CD4-positive, alpha-beta T cell treated with Interleukin-12 subunit alpha and Interleukin-12 subunit beta, for 1 hour (primary cell): Measurements from ENCODE around the gene PIR.
A peak's percentile ranks its signal among the peaks of the same experiment; 100 is the strongest.

Experiments used
- DNase-seq: peaks from one replicate; pipeline ENCODE4 v3.0.0-alpha.2; 2020

Gene PIR

DNA sequence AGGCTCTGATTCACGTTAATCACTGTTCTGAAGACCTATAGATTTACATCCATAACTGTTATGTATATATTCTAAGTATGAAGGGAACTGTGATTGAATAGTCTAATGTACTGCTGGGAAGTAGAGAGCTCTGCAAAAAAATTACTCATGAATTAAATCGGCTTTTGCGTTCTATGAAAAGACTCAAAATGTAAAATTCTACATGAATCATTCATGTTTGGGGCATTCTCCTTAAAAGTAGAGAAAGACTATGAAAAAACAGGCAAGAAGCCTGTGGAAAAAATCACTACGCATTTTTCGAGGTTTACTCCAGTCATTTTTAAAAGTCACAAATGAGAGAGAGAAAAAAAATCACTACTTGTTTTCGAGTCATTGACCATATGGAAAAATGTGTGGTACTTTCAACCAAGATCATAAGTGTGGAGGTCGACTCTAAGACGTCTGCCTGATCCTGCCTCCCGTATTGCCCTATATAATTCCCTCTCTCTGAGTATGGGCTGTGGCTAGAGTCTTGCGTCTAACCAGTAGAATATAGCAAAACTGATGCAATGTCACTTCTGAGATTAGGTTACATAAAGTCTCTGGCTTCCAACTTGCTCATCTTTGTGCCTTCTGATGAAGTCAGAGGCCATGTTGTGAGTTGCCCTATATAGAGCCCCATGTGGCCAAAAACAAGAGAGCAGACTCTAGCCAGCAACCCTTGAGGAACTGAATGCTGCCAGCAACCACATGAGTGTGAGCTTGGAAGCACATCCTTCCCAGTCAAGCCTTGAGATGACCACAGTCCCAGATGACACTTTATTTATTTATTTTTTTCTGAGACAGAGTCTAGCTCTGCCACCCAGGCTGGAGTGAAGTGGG is 76.8 kb downstream of the PIR start:
- DNase-seq, result no peak

GRCh38 chrX:15413101-15413500 is 80.0 kb downstream of the PIR start:
- no peak for DNase-seq

DNA sequence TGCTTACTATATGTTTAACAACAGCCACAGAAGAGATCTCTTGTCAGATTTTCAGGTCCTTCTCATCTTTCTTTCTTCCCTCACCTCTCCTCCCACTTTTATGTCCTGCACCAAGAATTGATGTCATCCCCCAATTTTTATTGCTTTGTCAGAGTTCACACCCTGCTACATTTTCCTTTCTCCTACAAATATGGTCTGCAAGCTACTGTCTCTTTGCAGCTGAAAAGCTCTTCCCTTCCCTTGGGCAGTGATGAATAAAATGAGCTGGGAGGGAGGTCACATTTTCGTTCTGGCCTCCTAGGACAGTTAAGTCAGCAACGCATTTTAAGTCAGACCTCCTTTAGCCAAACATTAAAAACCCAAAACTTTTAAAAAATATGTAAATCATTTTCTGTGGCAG is 82.2 kb downstream of the PIR start:
- DNase-seq, result no peak

DNA sequence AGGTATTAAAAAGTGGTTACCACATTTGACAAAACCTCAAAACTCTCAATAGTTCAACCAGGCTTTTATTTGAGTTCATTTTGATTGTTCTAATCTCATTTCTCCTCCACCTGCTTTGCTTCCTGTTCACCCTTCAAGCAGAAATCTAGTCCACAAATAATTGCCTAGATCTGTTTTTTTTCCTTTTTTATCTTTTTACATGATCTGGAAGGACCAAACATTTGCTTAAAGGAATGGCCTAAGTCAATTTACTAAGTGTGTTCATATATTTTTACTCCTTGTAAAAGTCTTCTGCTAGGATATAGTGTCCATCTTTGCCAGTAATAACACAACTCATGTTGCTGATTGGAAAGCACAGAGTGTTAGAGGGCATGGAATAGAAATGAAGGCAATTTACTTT is 82.7 kb downstream of the PIR start:
- no peak for DNase-seq

- no peak for DNase-seq
Observed at GRCh38 chrX:15405846-15406245, 87.3 kb downstream of the PIR start.

DNA sequence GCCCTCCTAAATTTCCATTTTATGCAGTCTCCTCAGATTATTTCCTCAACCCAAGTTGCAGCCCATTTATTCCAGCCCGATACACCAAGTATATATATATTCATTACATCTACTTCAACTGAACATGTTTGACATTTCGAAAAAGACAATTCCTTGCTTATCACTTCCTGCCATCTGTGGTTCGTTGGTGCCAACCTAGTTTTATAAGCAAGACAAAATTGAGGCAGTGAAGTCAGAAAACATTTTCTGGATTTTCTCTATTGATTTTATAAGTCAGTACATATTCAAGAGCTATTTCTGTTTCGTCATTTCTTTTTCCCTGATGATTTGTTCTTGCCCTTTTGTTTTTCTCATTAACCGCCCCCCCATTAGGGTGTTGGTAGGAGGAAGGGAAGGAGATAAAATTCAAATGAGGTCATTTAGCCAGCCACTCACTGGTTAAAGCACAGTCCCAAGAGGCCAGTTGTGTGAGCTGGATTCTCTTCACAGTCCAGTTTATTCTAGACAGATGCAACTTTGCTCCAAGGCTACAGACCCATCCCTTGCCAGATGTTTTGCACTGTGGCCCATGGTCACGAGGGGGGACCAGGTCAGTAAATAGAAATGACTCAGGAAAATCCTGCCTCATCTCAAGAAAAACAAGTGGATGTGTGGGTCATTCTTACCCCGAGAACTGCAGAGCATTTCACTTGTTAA is 88.6 kb downstream of the PIR start:
- no peak for DNase-seq

GRCh38 chrX:15401378-15401777 is 91.8 kb downstream of the PIR start:
- no peak for DNase-seq

GRCh38 chrX:15399962-15400391 is 93.2 kb downstream of the PIR start:
- no peak for DNase-seq

DNA sequence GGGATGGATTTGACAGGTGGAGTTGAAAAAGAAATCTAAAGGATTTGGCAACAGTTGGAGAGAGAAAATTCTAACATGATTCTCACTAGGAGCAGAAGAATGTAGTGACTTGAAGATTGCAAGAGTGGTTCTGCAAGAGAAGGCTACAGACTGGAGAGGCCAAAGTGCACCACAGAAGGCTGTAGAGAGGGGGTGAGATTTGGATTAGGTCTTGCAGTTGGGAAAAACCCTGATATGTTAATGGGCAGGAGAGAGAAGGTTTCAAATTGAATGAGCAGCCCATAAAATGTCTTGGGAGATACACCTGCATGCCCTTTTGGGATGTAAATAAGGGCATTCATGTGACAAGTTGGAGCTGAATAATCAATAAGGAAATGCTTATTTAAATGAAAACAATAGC is 94.3 kb downstream of the PIR start:
- no peak for DNase-seq

DNA sequence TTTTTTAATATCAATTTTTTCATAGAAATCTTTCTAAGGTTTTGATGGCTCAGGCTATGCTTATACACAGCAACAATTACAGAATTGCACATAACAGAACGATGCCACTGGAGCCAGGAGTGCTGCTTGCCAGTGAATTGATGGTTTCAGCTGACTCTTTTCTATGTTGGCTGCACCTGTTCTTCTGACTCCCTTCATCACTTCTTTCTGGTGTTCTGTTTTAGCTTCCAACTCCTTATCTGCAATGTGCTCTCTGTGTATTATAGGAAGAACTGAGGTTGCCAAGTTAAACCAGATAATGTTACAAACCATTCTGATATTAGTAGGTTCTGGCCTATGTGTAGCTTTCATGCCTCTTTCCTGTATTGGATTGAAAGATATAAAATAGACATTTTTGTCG is 97.3 kb downstream of the PIR start:
- no peak for DNase-seq

DNA sequence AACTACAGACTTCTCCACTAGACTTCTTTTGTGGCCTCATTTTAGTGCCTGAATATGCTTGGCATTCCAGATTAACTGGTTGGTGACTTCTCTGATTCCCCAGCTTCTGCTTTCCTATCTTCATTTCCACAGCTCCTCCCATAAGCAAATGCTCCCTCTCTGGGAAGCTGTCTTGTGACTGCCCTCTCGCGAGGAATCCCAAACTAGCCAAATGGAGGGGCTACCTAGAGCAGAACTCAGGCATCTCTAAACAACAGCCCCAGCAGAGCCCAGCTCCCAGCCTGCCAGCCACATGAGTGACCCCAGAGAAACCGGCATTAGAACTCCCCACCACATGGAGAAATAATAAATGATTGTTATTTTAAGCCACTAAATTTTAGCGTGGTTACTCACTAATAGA is 101.3 kb downstream of the PIR start:
- DNase-seq, result no peak

DNA sequence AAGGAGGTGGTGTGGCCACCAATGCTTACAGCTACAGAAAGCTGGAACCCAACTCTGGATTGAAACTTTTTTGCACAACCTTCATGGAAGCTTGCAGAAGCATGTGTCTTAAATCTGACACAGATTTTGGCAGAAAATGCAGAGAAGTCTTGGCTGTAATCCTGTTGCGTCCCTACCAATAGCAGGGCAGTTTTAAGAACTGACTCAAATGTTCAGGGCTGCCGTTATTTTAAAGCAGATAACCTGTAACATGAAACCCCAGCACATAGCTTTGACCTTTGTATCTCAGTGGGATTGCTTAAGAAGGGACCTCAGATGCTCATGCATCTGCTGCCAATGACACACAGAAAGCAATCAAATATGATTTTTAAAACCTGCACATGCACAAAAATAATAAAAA is 108.8 kb downstream of the PIR start, which contains the start of gene VEGFD:
TSS of gene VEGFD (minus strand) at position 110 of the 400 bp plus-strand sequence. CDS start 467 bp downstream, outside the sequence.
- DNase-seq, result no peak

DNA sequence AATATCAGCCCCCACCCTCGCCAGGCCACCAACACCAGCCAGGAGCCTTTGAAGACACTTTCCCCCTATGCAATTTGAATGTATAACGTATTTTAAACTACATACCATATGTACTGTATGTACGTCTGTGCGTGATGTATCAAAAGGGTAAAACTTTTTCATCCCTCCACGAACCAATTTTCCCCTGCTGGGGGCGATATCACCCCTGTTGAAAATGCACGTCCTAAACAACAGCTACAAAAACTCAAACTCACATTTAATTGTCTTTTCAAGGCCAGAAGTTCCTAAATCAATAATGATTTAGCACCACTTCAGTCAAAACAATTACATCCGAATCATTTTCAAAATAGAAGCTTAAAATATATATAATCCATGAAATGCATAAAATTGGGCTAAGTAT is 110.3 kb downstream of the PIR start:
- no peak for DNase-seq

- no peak for DNase-seq
Observed at GRCh38 chrX:15376956-15377355, 116.2 kb downstream of the PIR start.

DNA sequence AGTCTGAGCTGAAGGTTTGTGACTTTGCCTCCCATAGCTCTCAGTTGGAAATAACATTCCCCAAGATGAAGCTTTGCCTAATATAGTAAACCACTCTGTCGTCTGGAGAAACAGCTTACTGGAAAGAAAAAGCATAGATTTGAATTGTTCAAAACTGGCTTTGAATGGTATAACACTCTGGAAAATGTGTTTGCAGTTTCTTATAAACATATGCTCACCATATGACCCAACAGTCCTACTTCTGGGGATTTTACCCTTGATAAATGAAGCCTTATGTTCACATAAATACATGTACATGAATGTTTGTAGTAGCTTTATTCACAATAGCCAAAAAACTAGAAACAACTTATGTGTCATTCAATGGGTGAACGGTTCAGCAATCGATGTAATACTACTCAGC is 119.2 kb downstream of the PIR start:
- no peak for DNase-seq

GRCh38 chrX:15366506-15367352 is 126.4 kb downstream of the PIR start:
- no peak for DNase-seq

- DNase-seq, result no peak
Observed at GRCh38 chrX:15359701-15360100, 133.4 kb downstream of the PIR start.

- no peak for DNase-seq
Observed at GRCh38 chrX:15358533-15358932, 134.6 kb downstream of the PIR start.

DNA sequence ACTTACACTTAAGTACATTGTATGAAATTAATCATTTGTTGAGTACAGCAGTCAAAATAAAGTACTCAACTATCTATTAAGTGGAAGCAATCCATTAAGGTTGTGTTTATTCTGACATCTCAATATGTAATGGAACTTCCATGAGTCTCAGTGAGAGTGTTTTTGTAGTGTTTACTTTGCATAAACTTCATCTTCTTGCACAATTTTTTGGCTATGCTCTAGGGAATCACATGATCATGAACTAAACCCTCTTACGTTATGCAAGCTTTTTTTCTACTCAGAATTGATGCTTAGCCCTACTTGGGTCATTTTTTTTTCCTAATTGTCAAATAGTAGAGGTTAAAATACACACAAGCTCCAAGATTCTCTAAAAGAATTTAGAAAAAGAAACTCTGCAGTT is 136.7 kb downstream of the PIR start:
- no peak for DNase-seq

GRCh38 chrX:15350329-15350996 is 142.7 kb downstream of the PIR start:
- no peak for DNase-seq

DNA sequence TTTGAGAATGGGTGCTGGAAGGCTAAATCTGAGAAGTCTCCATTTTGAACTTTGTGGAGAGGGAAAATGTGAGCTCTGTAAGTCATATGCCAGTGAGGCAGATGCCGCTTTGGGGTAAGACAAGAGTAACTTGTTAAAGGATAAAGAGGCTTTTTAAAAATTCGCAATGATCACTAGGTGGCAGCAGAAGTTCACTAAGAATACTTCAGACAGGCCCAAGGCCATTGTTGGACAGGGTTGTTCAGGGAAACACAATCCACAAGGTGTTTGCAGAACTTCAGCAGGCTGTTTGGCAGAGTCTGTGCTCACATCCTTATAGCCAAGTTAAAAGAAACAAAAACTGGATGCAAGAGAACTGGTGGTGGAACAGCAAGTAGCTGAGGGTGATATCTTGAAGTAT is 144.1 kb downstream of the PIR start:
- DNase-seq, result peak; percentile 38

- no peak for DNase-seq
Observed at GRCh38 chrX:15345976-15346375, 147.2 kb downstream of the PIR start.

DNA sequence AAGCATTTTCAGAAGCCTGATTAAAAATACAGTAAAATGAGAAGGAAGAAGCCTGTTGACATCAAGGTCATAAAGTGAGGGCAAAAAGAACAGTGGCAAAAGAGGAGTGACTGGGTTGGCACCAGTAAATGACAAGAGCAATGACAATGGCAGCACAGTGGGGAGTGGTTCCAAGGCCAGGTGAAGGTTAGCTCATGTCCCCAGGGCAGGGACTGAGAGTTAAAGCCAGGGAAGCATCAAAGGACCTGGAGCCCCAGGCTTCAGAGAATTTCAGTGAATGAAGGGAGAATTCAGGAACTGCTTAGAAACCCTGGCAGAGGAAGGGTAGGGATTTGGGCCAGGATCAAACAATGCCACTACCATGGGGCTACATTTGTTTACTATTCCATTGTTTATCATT is 149.0 kb downstream of the PIR start:
- DNase-seq, result no peak
